ENCODE results near the gene PLAAT5.
"Not testable (repeated sequence)": the region's sequence is repeated elsewhere in the genome, so short reads cannot be mapped to it uniquely, and the experiment has no call there.

Gene PLAAT5

DNA sequence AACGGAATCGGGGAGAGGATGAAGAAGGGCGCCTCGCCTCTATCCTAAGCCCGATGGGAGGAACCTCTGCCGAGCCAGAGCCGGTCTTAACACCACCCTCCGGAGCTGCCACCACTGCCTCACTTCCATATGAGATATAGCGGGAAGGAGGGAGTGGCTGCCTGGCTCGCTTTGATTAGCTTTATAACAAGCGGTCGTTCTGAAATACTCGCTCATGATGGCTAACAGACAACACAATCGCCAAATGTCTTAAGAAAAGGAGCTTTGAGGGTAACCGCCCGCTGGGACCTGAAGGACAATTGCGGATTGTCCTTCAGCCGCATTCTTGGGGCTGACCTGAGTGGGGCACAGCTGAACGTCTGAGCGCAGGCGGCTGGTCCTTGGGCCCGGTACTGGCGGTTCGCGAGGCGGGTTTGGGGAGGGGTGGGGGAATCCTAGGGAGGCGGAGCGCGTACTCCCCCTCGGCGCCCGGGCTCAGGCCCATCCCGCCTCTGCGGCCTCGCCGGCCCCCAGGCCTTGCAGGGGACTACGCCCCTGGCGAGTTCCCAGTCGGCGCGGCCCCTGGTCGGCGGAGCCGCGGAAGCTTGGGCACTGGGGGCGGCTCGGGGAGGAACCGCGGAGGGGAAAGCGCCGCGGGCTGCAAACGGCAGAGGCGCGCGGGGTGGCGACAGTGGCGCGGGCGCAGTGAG lies at the start of gene PLAAT5:
TSS of gene PLAAT5 (minus strand) at position 617 of the 689 bp plus-strand sequence. CDS start at position 484, 133 bp downstream.
- in situ Hi-C loops (cut with HindIII; ENCODE audit: low sequenced_read_pairs): loop anchor here (10.0 kb wide), 1 partner anchor 244 kb away; no protein-coding TSS in a partner anchor

DNA sequence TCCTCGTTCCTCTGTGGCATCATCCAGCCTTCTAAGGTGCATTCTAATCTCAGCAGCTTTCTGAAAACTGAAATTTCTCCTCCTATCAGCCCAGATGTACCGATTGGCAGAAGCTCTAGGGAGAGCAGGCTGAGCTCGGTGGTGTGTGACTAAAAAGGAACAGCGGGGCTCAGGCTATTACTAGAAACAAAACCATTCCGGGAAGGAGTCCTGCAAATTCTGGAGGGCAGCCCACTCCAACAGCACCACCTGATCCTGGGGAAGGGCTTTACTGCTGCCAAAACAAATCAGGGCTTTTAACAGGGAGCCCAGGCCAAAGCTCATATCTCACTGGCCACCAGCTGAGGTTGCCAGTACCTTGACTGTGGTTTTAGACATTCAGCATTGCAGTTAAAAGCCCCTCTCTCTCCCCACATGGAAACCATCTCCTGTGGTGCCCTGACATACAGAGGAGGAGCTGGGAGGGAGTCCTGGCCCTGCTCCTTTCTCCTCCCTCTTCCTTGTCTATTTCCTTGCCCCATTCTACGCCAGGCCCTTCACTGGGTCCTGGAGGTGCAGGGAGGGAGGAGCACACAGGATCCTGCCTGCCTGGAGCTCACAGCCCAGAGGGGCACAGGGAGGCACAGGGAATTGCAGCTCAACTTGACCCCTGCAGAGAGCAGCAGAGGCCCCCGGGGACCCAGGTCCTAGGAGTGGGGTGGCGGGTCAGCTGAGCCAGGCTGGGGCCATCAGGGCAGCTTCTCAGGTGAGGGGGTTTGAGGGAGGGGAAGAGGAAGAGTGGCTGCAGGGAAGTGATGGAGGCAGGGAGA lies 46.5 kb upstream of the PLAAT5 start:
- in situ Hi-C loops (cut with HindIII; ENCODE audit: low sequenced_read_pairs): no loop called here

DNA sequence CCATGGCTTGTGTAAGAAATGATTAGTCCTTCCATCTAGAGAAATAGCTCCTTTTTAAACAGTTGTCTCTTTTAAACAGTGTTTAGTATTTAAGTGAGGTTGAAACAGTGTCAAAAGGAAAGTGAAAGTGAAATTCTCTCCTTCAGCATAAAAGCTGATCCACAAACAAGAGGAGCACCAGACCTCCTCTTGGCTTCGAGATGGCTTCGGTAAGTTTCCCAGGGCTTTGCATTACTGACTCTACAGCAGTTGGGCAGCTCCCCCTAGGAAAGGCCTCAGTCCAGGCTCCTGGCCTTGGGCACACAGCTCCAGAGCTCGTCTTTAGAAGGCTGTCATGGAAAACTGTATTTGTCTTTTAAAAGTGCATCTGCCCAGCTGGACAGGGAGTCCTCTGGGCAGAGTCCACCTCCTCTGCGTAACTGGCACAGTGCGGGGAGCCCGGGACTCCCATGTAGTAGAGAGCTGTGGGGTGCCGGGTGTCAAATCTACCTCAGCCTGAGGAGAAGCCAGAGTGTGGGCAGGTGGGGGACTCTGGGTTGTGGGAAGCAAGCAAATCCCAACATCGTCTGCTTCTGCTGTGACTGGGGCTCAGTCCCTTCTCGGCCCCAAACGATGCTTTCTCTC lies 45.8 kb upstream of the PLAAT5 start, which contains the start of gene PLAAT4:
TSS of gene PLAAT4 (plus strand) at position 140 of the 624 bp plus-strand sequence. CDS start at position 201, 61 bp downstream.
- in situ Hi-C loops (cut with HindIII; ENCODE audit: low sequenced_read_pairs): no loop called here

- in situ Hi-C loops (cut with HindIII; ENCODE audit: low sequenced_read_pairs): no loop called here
These were observed 44.8 kb upstream of the PLAAT5 start for GRCh38 chr11:63535734-63536133.

DNA sequence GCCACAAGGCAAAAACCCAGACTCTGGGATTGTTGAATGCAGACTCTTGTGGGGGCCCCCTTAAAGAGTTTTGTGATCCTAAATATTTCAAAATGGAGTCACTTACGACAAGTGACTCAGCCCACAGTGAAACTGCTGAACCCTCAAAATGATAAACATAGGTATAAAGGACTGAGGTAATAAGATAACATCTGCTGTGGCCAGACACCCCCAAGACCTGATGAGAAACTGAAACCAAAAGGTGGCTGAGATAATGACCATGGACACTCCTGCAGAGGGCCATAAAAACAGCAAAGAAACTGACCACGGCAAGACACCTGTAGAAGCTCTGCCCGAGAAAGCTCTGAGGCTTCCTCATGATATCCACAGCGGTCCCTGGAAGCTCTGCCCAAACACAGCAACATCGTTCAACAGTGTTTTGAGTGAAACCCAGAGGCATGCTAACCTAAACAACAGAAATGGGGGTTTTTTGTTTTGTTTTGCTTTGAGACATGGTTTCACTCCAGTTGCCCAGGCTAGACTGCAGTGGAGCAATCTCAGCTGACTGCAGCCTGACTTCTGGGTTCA lies 44.0 kb upstream of the PLAAT5 start:
- in situ Hi-C loops (cut with HindIII; ENCODE audit: low sequenced_read_pairs): loop anchor here (5.0 kb wide), 1 partner anchor 57 kb away; no protein-coding TSS in a partner anchor

DNA sequence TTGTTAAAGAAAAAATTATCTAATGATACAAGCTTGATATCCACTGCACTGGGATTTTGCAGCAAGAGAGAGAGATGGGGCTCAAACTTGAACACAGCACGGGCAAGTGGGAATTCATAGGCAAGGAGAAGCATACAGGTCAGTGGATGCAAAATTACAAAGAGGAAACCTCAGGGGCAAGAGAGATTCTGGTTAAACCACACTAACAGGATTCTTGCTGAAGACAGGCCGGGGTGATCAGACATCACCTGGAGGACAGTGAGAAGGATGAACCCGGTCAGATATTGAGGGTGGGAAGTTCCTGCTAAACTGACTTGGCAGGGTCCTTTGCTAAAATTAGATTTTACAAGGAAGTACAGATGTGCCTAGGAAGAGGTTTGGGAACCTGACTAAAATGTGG lies 43.1 kb upstream of the PLAAT5 start:
- in situ Hi-C loops (cut with HindIII; ENCODE audit: low sequenced_read_pairs): loop anchor here (5.0 kb wide), 1 partner anchor 58 kb away; no protein-coding TSS in a partner anchor

- in situ Hi-C loops (cut with HindIII; ENCODE audit: low sequenced_read_pairs): loop anchor here (5.0 kb wide), 1 partner anchor 59 kb away; no protein-coding TSS in a partner anchor
These were observed 42.0 kb upstream of the PLAAT5 start for GRCh38 chr11:63532799-63533475.

- in situ Hi-C loops (cut with HindIII; ENCODE audit: low sequenced_read_pairs): loop anchor here (5.0 kb wide), 1 partner anchor 60 kb away; no protein-coding TSS in a partner anchor
These were observed 41.1 kb upstream of the PLAAT5 start for GRCh38 chr11:63532117-63532516.

DNA sequence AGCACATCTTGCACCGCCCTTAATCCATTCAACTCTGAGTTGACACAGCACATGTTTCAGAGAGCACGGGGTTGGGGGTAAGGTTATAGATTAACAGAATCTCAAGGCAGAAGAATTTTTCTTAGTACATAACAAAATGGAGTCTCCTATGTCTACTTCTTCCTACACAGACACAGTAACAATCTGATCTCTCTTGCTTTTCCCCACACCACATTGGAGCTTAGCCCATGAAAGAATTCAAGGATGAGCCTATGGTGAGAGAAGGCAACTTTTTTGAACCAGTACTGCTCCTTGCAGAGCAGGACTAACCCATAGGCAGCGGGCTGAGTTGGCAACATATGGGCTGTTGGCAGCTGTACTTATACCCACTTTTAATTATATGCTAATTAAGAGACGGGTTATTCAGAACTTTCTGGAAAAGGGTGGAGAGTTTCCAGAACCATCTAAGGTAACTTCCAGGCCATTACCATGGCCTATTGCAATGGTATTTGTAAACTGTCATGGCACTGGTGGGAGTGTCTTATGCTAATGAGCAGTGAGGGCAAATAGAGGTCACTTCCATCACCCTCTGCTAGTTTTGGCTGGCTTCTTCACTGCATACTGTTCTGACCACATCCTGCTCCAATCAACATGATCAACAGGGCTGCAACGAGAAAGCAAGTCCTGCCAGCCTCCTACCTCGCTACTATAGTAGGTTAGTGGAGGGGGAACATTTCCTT lies 40.3 kb upstream of the PLAAT5 start:
- in situ Hi-C loops (cut with HindIII; ENCODE audit: low sequenced_read_pairs): loop anchor here (5.0 kb wide), 1 partner anchor 61 kb away; no protein-coding TSS in a partner anchor

DNA sequence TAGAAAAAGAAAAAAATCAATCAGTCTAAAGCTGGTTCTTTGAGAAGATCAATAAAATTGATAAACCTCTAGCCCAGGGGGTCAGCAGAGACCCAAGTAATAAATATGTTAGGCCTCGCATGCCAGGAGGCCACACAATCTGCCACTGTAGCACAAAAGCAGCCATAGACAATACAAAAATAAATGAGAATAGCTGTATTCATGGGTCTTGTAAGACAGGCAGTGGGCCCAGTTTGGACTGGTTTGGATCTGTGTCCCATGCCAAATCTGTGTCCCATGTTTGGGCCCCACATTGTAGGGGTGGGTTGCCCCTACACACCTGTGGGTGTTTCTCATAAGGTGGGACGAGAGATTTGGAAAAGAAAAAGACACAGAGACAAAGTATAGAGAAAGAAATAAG lies 39.1 kb upstream of the PLAAT5 start:
- in situ Hi-C loops (cut with HindIII; ENCODE audit: low sequenced_read_pairs): loop anchor here (5.0 kb wide), 1 partner anchor 62 kb away; no protein-coding TSS in a partner anchor

DNA sequence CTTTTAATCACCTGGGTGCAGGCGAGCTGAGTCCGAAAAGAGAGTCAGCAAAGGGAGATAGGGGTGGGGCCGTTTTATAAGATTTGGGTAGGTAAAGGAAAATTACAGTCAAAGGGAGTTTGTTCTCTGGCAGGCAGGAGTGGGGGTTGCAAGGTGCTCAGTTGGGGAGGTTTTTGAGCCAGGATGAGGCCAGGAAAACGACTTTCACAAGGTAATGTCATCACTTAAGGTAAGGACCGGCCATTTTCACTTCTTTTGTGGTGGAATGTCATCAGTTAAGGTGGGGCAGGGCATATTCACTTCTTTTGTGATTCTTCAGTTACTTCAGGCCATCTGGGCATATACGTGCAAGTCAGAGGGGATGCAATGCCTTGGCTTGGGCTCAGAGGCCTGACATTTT lies 38.4 kb upstream of the PLAAT5 start:
- in situ Hi-C loops (cut with HindIII; ENCODE audit: low sequenced_read_pairs): not testable (repeated sequence)

GRCh38 chr11:63528729-63529278 lies 37.8 kb upstream of the PLAAT5 start:
- in situ Hi-C loops (cut with HindIII; ENCODE audit: low sequenced_read_pairs): not testable (repeated sequence)

GRCh38 chr11:63528156-63528555 lies 37.2 kb upstream of the PLAAT5 start:
- in situ Hi-C loops (cut with HindIII; ENCODE audit: low sequenced_read_pairs): not testable (repeated sequence)

DNA sequence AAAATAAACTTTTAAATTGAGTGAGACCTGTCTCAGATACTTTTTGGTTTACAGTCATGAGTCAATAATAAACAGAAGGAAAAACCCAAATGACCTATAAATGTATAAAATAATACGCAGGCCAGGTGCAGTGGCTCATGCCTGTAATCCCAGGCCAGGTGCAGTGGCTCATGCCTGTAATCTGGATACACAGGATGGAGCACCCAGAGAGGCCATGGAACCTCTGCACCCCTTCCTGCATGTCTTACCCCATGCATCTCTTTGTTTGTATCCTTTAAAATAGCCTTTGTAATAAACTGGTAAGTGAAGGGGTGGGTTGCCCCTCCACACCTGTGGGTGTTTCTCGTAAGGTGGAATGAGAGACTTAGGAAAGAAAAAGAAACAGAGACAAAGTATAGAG lies 36.7 kb upstream of the PLAAT5 start:
- in situ Hi-C loops (cut with HindIII; ENCODE audit: low sequenced_read_pairs): no loop called here

DNA sequence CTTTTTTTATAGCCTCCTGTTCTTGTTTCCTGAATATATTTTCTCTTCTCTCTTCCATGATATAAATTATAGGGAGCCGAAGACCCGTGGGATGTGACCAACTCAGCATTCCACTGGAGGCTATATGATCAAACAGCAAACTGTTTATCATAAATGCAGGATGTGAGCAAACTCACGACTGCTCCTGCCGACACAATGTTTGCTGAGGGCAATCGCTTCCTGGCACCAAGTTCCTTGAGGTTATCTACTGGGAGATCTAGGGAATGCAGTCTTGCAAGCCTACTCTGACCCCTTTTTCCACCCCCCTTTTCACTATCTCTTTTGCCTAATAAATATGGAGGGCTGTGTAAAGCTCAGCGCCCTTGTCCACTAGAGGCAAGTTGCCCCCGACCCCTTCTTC lies 32.2 kb upstream of the PLAAT5 start:
- in situ Hi-C loops (cut with HindIII; ENCODE audit: low sequenced_read_pairs): no loop called here

- in situ Hi-C loops (cut with HindIII; ENCODE audit: low sequenced_read_pairs): no loop called here
These were observed 30.9 kb upstream of the PLAAT5 start for GRCh38 chr11:63521896-63522295.

DNA sequence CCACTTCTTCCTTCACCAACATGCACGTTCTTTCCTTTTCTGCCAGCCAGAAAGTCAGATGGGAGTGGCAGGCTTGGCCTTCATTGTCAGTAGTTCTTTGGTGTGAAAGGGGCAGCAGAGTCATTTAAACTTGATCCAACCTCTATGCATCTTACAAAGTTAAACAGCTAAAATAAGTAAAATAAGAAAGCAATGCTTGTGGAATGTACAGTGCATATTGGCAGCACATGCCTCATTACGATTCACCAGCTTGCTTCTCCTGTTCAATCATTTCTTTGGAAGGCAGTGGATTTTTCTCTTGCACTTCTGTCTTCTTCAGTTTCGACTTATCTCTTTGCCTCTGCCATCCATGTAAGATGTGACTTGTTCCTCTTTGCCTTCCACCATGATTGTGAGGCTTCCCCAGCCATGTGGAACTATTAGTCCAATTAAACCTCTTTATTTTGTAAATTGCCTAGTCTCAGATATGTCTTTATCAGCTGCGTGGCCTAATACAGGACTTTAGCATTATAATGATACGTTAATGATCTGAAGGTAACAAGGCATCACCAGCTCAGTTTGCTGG lies 29.7 kb upstream of the PLAAT5 start:
- in situ Hi-C loops (cut with HindIII; ENCODE audit: low sequenced_read_pairs): no loop called here

DNA sequence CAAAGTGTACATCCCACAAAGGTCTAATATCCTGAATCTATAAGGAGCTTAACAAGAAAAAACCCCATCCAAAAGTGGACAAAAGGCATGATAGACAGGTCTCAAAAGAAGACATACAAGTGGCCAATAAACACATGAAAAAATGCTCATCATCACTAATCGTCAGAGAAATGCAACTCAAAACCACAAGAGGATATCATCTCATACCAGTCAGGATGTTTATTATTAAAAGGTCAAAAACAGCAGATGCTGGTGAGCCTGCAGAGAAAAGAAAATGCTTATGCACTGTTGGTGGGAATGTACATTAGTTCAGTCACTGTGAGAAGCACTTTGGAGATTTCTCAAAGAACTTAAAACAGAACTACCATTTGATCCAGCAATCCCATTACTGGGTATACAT lies 27.6 kb upstream of the PLAAT5 start:
- in situ Hi-C loops (cut with HindIII; ENCODE audit: low sequenced_read_pairs): no loop called here

GRCh38 chr11:63517156-63517555 lies 26.2 kb upstream of the PLAAT5 start:
- in situ Hi-C loops (cut with HindIII; ENCODE audit: low sequenced_read_pairs): no loop called here
